NCI-H1694 (cell line): ENCODE results near the gene AWAT2.
A peak's percentile ranks its signal among the peaks of the same experiment; 100 is the strongest.
"Not testable (repeated sequence)": the region's sequence is repeated elsewhere in the genome, so short reads cannot be mapped to it uniquely, and the experiment has no call there.

Experiments used
- DNase-seq: peaks from one replicate; lab custom pipeline; 2025; lab: John Stamatoyannopoulos, UW

AWAT2 gene

GRCh38 chrX:70041993-70042392 lies 7.7 kb downstream of the AWAT2 start:
- no peak for DNase-seq

- DNase-seq = no peak
Measured at GRCh38 chrX:70039758-70040157, 10.0 kb downstream of the AWAT2 start.

- no peak for DNase-seq
Measured at GRCh38 chrX:70038951-70039350, 10.8 kb downstream of the AWAT2 start.

GRCh38 chrX:70038515-70038914 lies 11.2 kb downstream of the AWAT2 start:
- no peak for DNase-seq

GRCh38 chrX:70034646-70035045 lies 15.1 kb downstream of the AWAT2 start:
- DNase-seq = no peak

- peak; percentile 26 for DNase-seq
Measured at GRCh38 chrX:70033348-70034051, 16.2 kb downstream of the AWAT2 start.

GRCh38 chrX:70032792-70033191 lies 16.9 kb downstream of the AWAT2 start:
- DNase-seq = peak; percentile 50

GRCh38 chrX:70030301-70030767 lies 19.4 kb downstream of the AWAT2 start:
- DNase-seq = peak; percentile 78

- no peak for DNase-seq
Measured at GRCh38 chrX:70029863-70030262, 19.9 kb downstream of the AWAT2 start.

GRCh38 chrX:70026851-70027200 lies 22.9 kb downstream of the AWAT2 start:
- DNase-seq = no peak

- DNase-seq = no peak
Measured at GRCh38 chrX:70026112-70026850, 23.5 kb downstream of the AWAT2 start.

GRCh38 chrX:70025464-70025863 lies 24.3 kb downstream of the AWAT2 start:
- no peak for DNase-seq

GRCh38 chrX:70022616-70023015 lies 27.1 kb downstream of the AWAT2 start:
- DNase-seq = no peak

- no peak for DNase-seq
Measured at GRCh38 chrX:70016513-70016912, 33.2 kb downstream of the AWAT2 start.

GRCh38 chrX:70013466-70014381 lies 36.0 kb downstream of the AWAT2 start:
- DNase-seq = peak; percentile 34

GRCh38 chrX:70012756-70013155 lies 37.0 kb downstream of the AWAT2 start:
- no peak for DNase-seq

GRCh38 chrX:70009970-70010369 lies 39.8 kb downstream of the AWAT2 start:
- DNase-seq = no peak

GRCh38 chrX:70009049-70009448 lies 40.7 kb downstream of the AWAT2 start:
- DNase-seq = no peak

GRCh38 chrX:70007946-70008345 lies 41.8 kb downstream of the AWAT2 start:
- DNase-seq = no peak

GRCh38 chrX:70001708-70002341 lies 47.9 kb downstream of the AWAT2 start:
- no peak for DNase-seq

- peak; percentile 59 for DNase-seq
Measured at GRCh38 chrX:70001269-70001668, 48.5 kb downstream of the AWAT2 start.

- not testable (repeated sequence) for DNase-seq
Measured at GRCh38 chrX:69998299-69998698, 51.4 kb downstream of the AWAT2 start.
